KG1 (cell line): ENCODE results near the gene PAM.
"Not testable (repeated sequence)": the region's sequence is repeated elsewhere in the genome, so short reads cannot be mapped to it uniquely, and the experiment has no call there.

Experiments used
- DNase-seq: peaks from one replicate; lab custom pipeline; 2025; lab: John Stamatoyannopoulos, UW

PAM gene

DNA sequence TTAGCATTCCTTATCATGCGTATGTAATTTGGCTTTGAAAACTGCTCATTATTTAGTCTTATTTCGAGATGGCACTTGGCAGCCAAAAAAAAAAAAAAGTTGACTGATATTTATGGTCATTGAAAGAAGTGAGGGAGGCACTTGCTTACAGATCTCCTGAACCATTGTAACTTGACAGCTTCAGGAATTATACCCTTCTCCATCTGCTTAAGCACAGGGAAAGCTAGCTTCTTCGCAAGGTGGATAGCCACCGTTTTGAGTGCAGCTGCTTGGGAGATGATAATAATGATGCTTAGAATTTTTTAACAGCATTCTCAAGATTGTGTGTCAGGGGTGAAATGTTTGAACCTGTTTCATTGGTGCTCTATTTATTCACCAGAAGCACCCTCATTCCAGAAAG lies 248.8 kb downstream of the PAM start:
- DNase-seq, result no peak

DNA sequence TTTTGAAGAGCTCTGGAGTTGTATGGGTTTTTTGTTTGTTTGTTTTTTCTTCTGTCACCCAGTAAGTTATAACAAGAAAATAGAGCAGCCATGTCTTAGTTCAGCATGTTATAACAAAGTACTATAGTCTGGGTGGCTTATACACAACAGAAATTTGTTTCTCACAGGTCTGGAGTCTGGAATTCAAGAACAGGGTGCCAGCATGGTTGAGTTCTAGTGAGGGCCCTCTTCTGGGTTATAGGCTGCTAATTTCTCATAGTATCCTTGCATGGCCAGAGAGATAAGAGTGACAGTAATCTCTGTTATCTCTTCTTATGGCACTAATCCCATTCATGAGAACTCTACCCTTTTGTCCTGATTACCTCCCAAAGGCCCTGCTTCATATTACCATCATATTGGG lies 250.2 kb downstream of the PAM start:
- DNase-seq, result no peak

DNA sequence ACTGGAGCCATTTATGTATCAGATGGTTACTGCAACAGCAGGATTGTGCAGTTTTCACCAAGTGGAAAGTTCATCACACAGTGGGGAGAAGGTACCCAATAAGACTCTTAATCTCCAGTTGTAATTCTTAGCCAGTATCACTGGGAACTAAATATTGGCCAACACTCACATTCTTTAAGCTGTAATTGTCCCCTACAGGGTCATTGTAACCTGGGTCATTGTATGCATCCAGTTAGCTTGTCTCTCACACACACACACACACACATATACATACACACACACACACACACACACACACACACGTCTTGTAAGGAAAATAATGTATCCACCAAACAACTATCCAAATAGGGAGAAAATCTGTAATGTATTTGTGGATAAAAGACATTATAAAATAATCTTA lies 251.8 kb downstream of the PAM start:
- no peak for DNase-seq

DNA sequence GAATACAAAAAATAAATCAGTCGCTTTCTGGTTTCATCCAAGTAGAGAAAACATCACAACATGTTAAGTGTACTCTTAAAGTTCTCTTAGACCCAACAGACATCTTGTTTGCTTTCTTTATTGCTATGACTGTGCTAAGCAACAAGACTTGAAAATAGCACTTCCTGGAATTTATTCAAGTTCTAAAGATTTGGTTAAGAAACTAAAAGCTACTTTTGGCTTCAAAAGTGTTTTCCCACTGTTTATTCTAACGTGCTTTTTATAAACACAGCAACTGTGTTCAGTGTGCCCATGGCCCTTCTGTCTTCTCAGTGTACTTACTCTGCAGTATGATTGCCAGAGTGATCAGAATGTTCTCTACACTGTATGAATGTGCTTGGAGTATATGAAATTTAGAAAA lies 255.1 kb downstream of the PAM start:
- no peak for DNase-seq

DNA sequence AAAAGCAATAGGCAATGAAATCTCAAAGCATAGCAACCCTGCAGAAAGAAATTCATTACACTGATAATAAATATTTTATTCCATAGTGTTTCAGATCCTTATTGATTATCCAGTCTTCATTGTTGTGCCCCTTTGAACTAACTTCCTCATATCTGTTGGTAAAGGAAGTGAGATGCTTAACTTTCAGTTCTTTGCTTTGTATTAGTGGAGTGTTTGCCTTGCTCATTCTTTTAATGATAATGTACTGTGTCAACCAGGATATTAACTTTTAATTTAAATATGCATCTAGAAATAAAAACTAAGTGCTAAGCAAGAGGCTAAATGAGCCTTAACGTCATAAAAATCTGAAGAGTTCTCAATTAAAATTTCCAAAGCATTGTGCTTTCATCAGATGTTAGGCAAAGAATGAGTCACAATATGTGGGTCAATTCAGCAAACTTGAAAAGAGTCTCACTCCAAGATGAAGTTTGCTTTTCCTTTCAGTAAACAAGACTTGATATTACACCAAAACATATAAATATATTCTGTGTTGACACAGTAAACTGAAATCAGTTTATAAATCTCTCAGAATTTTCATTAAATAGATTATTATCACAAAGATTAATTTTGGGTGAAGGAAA lies 258.9 kb downstream of the PAM start:
- DNase-seq, result no peak

DNA sequence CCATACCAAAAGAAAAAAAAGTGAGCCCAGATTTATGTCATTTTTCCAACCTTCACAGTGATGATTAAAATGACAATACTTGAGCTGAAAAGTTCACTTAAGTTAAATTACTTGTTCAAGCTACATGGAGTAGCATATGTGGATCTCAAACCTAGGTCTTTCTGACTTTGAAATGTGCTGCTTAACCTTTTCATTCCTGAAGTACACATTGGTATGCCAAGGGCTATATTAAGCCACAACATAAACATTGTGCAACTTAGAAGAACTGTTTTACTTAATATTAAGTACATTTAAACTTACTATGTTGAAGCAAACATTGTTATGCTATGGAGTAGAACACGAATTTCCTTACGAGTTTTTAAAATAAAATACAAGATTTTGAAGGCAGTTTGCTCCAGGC lies 259.9 kb downstream of the PAM start:
- no peak for DNase-seq

DNA sequence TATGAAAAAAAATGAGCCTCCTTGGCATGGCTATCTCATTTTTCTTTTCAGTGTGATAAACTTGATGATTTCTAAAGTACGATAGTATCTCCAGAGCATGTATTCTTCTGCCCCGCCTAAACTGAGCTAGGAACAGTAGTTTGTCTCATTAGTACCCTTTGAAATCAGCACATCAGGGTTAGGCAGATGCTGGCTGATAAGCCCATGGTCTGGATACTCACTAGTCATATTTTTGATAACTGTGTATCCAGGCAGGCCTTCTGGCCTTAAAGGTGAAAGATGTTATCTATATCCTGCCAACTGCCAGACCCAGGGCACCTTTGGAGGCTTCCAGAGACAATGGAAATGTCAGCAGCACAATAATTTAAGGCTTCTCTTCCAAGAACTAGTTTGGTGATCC lies 261.1 kb downstream of the PAM start:
- DNase-seq, result no peak

DNA sequence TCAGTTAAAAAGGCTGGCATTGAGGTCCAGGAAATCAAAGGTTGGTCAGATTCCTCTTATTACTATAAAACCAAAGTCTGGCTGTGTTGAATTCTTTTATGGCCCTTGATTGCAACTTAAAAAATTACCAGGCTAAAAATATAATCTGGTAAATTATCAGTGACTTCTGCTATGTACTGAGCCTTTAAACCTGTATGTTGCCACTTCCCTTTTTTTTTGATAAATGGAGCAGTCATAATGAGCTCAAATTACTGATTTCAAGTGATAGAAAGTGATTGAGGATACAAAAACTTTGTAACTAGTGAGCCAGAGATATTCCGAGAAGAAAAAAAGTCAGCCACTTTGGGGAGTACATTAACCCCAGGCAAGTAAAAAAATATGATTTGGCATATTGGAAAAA lies 264.7 kb downstream of the PAM start:
- DNase-seq, result no peak

DNA sequence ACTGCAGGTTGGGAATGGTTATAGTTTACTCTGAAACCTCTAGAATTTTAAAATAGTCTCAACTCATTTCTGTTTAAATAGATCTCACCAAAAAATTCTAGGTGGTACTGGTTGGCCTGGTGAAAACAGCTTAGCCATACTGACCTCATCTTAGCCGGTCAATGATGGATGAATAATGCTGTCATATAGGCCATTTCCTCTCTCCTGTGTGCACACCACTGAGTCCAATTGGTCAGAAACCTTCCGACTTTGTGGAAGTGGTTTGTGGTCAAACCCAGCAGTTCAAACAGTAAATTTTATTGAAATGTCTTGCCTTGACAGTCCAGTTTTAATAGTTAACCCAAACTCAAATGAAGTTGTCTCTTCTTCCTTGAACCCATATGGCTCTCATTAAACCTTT lies 266.2 kb downstream of the PAM start:
- no peak for DNase-seq

DNA sequence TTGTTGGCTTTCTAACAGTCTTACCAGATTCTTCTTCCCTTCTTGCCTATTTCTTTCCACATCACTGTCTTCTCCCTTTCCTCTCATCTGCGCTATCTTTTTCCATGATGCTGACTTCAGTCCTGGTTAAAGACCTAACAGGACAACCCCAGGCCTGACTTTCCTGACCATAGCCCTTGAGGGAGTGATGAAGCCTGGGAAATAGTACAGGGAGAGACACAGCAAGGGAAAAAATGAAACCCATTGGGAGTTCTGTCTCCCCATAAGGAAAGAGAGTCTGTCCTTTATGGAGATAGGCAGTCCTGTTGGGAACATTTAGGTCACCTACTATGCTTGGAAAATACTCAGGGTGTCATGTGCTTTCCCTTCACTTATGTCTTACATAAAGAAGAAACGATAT lies 272.2 kb downstream of the PAM start:
- no peak for DNase-seq

DNA sequence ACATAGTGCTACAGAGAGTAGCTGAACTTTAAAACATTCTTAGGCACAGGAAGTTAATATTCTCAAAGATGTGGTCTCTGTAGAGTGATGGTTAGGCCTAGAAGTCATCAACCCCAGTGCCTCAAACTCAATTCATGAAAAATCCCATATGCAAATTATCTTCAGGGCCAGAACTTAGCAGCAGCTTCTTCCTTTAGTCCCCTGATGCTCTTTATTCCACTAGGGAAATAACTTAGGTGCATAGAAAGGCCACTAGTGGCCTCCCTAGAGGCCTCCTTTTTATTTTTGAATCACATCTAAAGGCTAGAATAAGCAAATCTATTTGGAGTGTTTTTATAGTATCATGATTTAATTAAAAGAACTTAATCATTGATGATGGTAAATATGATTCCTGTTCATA lies 276.5 kb downstream of the PAM start:
- no peak for DNase-seq

DNA sequence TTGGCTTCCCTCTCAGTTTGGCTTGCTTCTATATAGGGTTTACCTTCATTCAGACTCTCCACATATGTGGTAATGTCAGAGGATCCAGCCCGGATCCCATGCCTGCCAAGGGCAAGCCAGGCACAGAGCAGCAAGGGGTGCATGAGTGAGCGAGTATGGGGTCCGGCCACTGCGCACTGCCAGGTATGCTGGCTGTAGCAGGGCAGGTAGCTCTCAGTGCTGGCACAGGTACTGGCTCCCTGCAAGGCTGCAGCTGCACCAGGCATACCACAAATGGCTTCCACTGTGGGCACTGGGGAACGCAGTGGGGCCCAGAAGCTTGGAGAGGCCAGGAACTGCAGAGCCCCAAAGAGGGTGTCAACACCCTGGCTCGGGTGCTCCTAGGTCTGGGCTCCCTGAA lies 278.6 kb downstream of the PAM start:
- DNase-seq, result no peak

DNA sequence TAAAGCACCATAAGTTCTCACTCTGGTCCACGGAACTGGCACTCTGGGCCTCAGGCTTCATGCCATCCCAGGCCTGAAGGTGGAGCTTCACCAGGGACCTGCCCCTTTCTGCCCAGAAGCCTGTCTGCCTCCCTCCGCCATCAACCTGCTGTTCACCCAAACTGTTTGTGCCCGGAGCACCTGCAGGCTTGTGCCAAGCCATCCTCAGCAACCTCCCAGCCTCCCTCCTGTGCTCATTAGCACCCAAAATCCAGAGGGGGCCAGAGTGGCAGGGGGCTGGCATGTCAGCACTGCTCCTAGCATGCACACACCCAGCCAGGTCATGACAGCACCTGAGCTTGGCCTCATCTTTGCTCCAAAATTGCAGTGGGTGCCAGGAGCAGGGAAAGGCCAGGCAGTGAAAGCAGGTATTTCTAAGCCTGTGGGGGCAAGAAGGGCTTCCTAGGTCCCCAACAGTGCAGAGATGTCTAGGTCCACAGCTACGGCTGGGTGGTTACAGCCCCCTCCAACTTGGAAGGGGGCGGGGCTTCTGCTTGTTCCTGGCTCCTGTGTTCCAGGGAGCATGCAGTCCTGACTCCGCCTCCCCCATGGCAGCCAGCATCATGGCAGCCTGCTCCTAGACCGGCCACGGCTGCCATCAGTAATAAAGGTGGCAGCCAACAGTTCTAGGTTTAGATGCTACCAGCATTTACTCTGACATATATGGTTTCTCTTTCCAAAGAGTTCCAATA lies 279.7 kb downstream of the PAM start:
- DNase-seq, result no peak

DNA sequence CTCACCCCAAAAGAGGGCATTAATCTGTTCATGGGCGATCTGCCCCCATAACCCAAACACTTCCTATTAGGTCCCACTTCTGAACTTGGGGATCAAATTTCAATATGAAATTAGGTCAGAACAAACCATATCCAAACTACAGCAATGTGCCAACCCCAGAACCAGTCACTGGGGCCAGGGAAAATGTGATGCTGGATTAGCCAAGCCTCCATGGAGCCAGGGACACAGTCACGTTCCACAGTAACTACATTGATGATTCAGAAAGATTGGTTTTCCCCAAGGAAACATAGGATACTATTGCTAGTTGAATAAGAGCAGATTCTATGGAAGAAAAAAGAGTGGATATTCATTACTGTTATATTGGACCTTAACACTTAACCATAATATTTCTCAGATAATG lies 280.6 kb downstream of the PAM start:
- DNase-seq, result no peak

DNA sequence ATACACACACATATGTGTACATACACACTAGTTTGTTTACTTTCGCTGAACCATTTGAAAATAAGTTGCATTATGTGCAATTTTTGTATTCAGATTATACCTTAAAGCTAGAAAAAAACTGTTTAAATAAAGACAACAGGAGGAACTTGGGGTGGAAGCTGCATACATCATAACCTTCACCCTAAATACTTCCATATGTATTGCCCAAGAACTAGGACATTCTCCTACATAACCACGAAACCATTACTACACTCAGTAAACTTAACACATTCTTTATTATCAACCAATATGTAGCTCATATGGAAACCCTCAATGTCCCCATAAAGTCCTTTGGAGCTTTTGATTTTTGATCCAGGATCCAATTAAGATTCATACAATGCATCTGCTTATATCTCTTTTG lies 281.5 kb downstream of the PAM start:
- DNase-seq, result no peak

DNA sequence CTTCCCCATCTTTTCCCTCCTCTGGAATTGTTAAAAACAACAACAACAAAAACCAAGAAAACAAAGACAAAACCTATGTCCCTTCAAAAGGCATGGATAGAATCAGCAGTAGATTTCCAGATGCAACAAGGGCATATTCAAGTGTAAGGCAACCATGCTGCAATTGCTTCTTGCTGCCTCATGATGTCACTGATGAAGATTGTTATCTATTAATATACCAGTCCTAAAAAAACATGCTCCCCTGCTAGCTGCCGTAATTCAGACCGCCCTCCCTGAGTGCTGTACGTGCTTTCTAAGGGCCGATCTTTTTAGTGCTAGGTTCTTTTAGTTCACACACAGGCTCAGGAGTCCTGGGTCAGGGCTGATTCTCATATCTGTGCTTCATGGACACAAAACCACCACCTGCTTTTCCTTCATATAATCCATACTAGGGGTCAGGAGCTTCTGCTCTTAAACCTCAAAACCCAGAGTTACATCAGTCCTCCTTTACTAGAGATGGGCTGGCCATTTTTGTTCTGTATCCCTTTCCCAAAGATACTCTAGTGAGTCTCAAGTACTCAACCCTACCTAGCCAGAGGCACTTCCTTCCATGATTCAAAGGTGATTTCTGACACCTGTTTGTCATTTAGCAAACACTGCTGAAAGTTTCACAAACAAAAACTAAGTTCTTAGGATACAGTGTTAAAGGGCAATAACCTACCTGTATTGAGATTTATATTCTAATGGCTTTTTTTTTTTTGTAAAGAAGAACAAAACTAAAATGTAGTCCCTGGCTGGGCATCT lies 282.8 kb downstream of the PAM start:
- no peak for DNase-seq

DNA sequence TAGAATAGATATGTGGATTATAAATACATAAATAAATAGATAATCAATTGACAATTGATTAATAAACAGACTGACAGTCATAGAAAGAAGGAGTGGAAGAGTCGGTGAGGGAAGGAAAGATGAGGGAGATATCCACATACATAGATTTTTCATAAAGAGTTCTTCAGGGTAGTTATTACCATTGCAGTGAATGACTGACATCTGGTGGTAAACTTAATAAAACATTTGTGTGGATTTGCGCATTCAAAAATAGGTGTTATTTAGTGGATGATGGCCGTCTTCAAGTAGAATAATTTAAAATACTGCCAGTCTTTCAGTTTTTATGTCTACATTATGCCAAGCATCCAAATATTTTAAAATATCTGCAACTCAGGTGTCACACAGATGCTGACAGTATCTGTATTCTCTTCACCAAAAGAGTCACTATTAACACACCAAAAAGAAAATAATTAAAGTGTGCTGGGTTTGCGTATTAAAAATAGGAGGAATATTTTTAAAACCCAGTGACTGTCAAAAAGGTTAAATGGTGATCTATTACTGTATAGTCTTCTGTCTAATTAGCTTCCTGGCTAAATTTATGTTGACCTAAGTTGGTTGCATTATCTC lies 286.1 kb downstream of the PAM start:
- DNase-seq, result peak; percentile 6

DNA sequence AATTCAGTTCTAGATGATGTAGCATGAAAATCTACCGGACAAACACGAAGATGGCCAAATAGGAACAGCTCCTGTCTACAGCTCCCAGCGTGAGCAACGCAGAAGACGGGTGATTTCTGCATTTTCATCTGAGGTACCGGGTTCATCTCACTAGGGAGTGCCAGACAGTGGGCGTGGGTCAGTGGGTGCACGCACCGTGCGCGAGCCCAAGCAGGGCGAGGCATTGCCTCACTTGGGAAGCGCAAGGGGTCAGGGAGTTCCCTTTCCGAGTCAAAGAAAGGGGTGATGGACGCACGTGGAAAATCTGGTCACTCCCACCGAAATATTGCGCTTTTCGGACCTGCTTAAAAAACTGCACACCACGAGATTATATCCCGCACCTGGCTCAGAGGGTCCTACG lies 291.6 kb downstream of the PAM start:
- DNase-seq, result not testable (repeated sequence)

DNA sequence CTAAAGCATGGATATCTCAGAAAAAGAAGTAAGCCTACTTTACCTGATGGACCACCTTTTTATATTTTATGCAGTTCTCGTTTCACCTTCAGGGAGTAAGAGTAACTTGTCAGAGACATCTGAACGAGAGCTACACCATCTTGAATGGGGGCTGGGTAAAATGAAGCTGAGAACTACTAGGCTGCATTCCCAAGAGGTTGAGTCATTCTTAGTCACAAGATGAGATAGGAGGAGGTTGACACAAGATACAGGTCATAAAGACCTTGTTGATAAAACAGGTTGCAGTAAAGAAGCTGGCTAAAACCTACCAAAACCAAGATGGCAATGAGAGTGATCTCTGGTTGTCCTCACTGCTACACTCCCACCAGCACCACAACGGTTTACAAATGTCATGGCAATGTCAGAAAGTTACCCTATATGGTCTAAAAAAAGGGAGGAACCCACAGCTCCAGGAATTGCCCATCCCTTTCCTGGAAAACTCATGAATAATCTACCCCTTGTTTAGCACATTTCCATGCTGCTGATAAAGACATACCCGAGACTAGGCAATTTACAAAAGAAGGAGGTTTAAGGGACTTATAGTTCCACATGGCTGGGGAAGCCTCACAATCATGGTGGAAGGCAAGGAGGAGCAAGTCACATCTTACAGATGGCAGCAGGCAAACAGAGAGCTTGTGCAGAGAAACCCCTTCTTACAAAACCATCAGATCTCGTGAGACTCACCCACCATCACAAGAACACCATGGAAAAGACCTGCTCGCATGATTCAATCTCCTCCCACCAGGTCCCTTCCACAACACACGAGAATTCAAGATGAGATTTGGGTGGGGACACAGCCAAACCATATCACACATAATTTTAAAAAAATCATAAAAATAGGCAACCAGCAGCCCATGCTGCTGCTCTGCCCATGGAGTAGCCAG lies 302.4 kb downstream of the PAM start:
- DNase-seq, result no peak

DNA sequence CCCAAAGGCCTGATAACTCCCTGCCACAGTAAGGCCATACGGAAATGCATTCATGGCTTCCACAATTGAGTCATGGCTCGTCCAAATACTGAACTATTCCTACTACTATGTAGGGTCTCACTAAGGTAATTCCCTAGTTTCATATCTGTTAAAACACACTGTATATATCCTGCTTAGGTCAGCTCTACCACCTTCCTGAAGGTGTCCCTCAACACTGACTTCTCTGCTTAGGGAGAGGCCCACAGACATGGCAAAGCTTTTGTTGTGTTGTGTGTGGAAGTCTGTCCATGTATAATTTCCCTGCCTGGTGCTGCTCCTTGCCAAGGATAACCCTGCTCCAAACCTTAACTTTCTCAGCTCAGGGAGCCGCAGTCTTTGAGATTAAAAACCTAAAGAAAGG lies 304.4 kb downstream of the PAM start:
- no peak for DNase-seq

DNA sequence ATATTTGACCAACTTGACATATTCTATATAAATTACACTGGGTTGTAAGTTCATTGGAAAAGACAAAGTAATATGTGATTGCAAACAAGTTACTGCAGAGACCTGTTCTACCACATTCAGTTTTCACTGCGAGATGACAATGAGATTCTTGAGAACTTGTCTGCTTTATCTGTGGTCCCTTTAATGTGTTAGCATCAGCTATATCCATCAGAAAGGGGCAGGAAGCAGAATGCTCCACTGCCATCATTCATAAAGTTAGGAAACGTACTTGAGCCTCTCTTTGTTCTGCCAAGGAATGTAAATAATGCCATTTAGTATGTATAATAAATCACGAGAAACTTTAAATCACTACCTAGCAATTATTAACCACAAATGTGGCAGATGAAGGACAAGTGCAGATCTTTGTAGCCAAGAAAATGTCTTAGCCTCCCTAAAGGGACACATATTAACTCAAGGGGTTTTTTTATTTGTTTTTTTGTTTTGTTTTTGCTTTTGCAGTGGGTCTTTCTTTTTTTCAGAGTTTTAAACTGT lies 305.4 kb downstream of the PAM start:
- no peak for DNase-seq

DNA sequence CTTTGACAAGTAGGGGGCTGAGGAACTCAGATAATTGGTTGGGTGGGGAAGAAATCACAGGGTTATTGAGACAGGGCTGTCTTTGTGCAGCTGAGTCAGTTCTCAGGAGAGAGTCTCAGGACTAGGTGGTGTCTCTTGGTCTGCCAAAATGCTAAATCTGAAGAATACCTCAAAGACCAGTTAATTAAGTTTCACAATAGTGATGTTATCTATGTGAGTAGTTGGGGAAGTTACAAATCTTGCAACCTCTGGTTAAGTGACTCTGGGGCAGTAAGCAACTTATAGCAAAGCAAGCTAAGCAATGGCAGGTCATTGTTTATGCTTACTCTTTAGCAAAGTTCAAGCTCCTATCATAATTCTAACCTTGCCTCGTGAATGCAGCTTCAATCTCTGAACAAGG lies 311.2 kb downstream of the PAM start:
- no peak for DNase-seq
